GM12891 (cell line): ENCODE measurements around the gene TNFAIP8L3.
"Not testable (repeated sequence)": the region's sequence is repeated elsewhere in the genome, so short reads cannot be mapped to it uniquely, and the experiment has no call there.

Experiments
- DNase-seq: peaks from one replicate; pipeline ENCODE4 v3.0.0; 2011; ENCODE audit warnings: low spot score; ENCODE audit not compliant: insufficient read length
- FAIRE-seq: peaks from 2 replicates; lab custom pipeline; 2011; peaks lifted over from hg19 to GRCh38; lab: Jason Lieb, UNC
- PAX5 ChIP-seq: IDR thresholded peaks from 2 replicates; pipeline ENCODE4 v1.6.1; 2011; ENCODE audit warnings: low read length, moderate library complexity, mild to moderate bottlenecking; ENCODE audit not compliant: insufficient read depth, severe bottlenecking
- POLR2A ChIP-seq: IDR thresholded peaks from 2 replicates; pipeline ENCODE4 v1.6.1; 2011; ENCODE audit warnings: low read depth, low read length, control low read depth
- POLR2AphosphoS5 ChIP-seq: IDR thresholded peaks from 2 replicates; pipeline ENCODE4 v1.6.1; 2011; ENCODE audit warnings: low read depth, low read length, control low read depth
- POU2F2 ChIP-seq: IDR thresholded peaks from 2 replicates; pipeline ENCODE4 v1.6.1; 2011; ENCODE audit warnings: low read depth, mild to moderate bottlenecking, control low read depth, low read length, moderate library complexity
- SPI1 ChIP-seq: IDR thresholded peaks from 2 replicates; pipeline ENCODE4 v1.6.1; 2011; ENCODE audit warnings: low read depth, low read length, control low read depth
- TAF1 ChIP-seq: IDR thresholded peaks from 2 replicates; pipeline ENCODE4 v1.6.1; 2011; ENCODE audit warnings: low read depth, low read length, control low read depth

TNFAIP8L3 gene

DNA sequence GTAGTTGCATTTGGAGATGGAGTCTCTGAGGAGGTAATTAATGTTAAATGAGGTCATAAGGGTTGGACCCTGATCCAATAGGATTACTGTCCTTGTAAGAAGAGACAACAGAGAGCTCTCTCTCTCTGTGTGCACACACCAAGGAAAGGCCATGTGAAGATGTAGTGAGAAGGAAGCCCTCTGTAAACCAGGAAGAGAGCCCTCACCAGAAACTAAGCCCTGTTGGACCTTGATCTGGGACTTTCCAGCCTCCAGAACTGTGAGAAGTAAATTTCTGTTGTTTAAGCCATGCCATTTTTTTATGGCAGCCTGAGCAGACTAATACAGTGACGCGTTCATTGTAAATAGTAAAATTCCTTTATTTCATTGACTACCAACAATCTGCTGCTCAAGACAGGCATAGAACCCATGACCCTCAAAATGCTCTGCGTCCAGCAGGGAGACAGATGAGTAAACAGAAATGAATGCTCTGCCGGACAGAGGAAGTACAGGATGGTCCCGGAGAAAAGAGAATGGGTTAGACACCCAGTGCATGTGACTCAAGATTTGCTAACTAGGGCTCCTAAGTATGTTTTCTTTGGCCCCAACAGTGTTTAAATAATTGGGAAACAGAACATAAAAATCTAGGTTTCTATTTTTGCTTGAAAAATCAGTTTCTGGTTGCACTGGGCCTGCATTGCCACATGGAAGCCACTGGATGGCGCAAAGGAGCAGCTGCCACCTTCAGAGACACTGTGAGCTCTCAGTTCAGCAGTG lies 37.9 kb upstream of the TNFAIP8L3 start:
- no peak for DNase-seq
- FAIRE-seq = no peak
- TF ChIP-seq TAF1 (no peak), SPI1 (no peak), POLR2AphosphoS5 (no peak), PAX5 (no peak), POLR2A (no peak), POU2F2 (no peak)

DNA sequence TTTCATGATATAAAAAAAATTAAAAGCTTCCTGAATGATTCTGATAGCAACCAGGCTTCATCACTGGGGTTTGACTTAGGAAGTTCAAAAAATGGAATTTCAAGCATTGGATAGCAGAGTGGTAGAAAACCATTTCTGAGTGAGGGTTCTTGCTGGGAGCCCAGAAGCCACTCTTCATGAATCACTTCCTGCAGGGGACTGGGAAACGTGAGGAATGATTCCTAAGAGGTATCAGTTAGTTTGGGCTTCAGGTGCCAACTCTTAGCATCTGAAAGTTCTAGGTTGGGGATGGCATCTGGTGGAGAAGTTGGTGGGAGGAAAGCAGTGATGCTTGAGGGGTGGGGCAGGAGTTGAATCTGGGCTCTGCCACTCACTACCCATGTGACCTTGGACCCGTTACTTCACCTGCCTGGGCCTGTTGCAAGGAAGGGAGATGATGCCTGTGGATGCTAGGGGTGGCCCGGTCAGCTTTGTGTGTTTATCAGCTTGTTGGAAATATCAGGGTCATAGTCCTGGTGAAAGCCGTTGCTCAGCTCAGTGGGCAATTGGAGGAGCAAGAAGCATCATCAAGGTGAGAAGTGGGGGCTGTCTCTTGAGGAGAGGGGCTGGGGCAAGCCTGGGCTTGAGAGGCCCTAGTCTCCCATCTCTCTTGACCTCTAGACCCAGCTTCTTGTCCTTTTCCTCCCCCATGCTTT lies 37.0 kb upstream of the TNFAIP8L3 start:
- TF ChIP-seq PAX5 (no peak), POU2F2 (no peak), POLR2A (no peak), SPI1 (no peak), TAF1 (no peak), POLR2AphosphoS5 (no peak)
- DNase-seq = no peak
- no peak for FAIRE-seq

DNA sequence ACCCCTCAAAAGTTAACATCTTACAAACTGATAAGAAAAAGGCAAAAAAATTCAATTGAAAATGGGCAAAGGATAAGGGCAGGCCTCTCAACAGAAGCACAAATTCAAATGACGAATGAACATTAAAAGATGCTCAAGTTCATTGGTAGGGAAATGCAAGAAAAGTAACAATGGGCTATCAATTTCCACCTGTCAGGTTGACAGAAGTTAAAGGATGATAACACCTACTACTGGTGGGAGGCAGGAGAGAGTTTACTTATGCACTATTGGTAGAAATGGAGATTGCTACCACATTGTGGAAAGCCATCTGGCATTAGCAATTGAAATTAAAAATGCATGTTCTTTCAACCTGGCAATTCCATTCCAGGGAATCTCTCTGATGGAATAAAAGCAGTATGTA lies 35.6 kb upstream of the TNFAIP8L3 start:
- FAIRE-seq (no peak), DNase-seq (no peak)
- TF ChIP-seq TAF1 (no peak), POLR2AphosphoS5 (no peak), POLR2A (no peak), POU2F2 (no peak), SPI1 (no peak), PAX5 (no peak)

DNA sequence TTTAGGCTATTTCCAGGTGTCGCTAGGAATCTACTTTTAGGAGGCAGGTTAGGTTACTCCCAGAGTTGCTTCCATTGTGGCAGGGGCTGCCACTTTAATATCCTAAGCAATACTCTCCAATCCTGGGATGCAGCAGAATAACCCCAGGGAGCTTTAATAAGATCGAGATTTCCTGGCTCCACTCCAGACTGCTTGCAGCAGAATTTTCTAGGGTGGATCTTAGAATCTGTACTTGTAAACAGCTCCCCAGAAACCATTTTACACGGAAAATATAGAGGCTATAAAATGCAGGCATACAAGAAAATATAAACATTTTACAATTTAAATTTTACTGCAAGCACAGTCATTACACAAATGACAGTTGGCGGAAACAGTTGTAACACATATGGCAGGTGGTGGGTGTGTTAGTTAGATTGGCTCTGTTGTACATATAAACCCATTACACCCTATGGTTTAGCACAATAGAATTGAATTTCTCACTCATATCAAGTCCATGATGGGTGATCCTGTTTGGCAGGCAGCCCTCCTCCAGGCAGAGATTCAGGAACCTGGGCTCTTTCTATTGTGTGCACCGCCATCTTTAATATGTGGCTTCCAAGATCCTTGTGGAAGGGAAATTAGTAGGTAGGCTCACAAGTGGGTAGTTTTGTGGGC lies 35.0 kb upstream of the TNFAIP8L3 start:
- FAIRE-seq (no peak), DNase-seq (no peak)
- TF ChIP-seq PAX5 = no peak
- no peak for TF ChIP-seq POLR2A
- TF ChIP-seq SPI1 = no peak
- no peak for TF ChIP-seq TAF1
- TF ChIP-seq POU2F2 = no peak
- no peak for TF ChIP-seq POLR2AphosphoS5

DNA sequence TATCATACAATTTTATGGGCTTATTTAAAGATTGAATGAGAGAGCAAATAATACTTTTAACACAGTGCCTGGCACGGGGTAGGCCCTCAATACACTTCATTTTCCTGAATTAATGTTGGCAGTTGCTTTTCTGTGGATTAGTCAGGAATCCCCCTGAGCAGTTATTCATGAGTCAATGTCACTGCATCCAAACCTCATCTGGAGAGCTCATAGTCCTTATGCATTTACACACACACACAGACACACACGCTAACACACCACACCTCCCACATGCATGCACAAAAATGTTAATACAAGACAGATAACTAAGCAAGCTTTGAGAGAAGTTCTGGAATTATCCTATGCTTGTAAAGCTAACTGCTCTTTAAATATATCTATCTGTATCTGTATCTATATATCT lies 34.0 kb upstream of the TNFAIP8L3 start:
- DNase-seq (no peak), FAIRE-seq (no peak)
- no peak for TF ChIP-seq POU2F2
- TF ChIP-seq PAX5 = no peak
- TF ChIP-seq POLR2AphosphoS5 = no peak
- TF ChIP-seq SPI1 = no peak
- TF ChIP-seq POLR2A = no peak
- no peak for TF ChIP-seq TAF1

DNA sequence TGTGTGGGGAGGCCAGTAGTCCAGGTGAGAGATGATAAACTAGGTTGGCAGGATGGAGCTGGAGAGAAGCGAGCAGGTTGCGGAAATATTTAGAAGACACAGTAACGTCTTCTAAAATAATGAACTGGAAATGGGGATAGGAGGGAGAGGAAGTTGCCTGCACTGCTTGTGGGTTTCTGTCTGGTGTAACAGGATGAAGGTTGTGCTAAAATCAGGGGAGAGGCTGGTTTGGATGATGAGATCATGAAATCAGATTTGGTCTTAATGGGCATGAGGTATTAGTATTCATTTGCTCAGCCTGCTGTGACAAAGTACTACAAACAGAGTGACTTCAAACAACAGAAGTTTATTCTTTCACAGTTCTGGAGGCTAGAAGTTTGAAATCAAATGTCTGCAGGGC lies 32.1 kb upstream of the TNFAIP8L3 start:
- FAIRE-seq = no peak
- no peak for DNase-seq
- TF ChIP-seq TAF1 = no peak
- no peak for TF ChIP-seq POLR2AphosphoS5
- no peak for TF ChIP-seq PAX5
- no peak for TF ChIP-seq SPI1
- no peak for TF ChIP-seq POU2F2
- no peak for TF ChIP-seq POLR2A

DNA sequence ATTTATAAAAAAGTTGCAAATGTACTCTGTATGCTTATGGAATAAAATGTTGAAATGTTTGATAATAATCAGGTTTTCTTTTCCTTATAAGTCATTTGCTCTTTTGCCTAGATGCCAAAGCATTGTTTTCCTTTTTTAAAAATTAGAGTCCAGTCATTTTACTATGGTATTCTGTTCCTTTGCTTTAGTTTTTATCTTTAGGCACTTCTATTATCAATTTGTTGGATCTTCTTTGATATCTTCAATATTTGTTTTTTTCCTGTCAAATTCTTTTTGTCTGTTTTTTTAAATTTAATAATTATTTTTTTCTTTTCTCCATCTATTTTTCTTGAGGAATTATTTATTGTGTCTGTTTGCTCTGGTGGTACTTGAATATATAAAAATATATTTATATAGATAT lies 28.3 kb upstream of the TNFAIP8L3 start:
- FAIRE-seq, DNase-seq: not testable (repeated sequence)

DNA sequence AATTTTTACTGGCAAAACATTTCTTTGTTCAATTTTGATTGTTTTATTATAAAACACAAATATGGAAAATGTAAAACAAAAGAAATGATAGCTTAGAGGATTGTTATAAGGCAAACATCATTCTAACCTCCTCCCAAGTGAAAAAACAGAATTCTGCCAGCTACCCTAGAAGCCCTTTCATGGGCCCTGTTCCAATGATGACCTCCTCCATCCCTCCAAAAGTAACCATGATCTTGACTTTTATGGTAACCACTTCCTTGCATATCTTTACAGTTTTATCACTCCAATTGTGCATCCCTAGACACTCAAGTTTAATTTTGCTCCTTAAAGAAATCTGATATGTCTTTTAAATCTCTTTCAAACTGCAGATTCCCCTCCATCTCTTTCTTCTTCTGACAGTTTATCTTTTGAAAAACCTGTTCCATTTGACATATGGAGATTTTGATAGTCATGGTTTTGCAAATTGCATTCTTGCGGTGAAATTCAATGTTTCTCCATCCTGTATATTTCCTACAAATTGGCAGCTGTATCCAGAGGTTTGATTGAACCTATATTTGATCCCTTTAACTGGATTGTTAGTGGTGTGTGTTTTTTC lies 27.0 kb upstream of the TNFAIP8L3 start:
- no peak for FAIRE-seq
- TF ChIP-seq POLR2AphosphoS5 (no peak), PAX5 (no peak), SPI1 (no peak), TAF1 (no peak), POLR2A (no peak), POU2F2 (no peak)
- DNase-seq = no peak

DNA sequence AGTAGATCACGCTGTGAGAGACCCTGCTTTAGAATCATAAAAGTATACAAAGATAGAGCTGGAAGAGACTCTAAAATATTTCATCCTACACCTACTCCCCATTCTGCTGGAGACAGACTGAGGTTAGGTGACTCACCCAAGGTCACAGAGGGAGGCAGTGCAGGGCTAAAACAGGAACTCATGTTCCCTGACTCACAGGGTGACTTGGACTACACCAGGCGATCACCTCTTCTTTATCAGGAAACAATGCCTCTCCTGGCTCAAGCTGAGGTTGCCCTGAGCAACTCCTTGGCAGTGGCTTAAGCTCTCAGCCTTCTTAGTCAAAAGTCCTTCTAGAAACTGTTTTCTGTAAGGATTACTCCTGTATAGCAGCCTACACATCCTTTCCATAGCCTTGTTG lies 26.4 kb upstream of the TNFAIP8L3 start:
- DNase-seq = no peak
- no peak for TF ChIP-seq TAF1
- no peak for TF ChIP-seq SPI1
- TF ChIP-seq POU2F2 = no peak
- TF ChIP-seq POLR2A = no peak
- TF ChIP-seq POLR2AphosphoS5 = no peak
- TF ChIP-seq PAX5 = no peak
- no peak for FAIRE-seq
